ENCODE measurements around the gene ASL. TPM values are rescaled to one million over a fixed set of nuclear protein-coding genes. Genes with fewer than 3 reads are reported as not detected.
"Not testable (repeated sequence)": the region's sequence is repeated elsewhere in the genome, so short reads cannot be mapped to it uniquely, and the experiment has no call there.

ASL gene
- 15.8 TPM for polyA plus RNA-seq (2012; ENCODE audit: insufficient read depth, insufficient read length)

GRCh38 chr7:66075590-66076461 lies at the start of gene ASL:
TSS of gene ASL (plus strand) at chr7:66075819. CDS start at chr7:66076082, 263 bp downstream.
- peak within 1 kb of the TSS; percentile 68 for H3K4me3 ChIP-seq (ENCODE audit: low read length)
- DNase-seq (ENCODE audit: low read depth, low spot score), result peak; percentile 60

GRCh38 chr7:66028342-66028741 lies 47.3 kb upstream of the ASL start:
- H3K4me3 ChIP-seq (ENCODE audit: low read length); DNase-seq (ENCODE audit: low read depth, low spot score): not testable (repeated sequence)

GRCh38 chr7:66033471-66034385 lies 41.9 kb upstream of the ASL start:
- no peak overlapping the region for H3K4me3 ChIP-seq (ENCODE audit: low read length)

GRCh38 chr7:66034436-66035010 lies 41.1 kb upstream of the ASL start:
- peak; percentile 19 for DNase-seq (ENCODE audit: low read depth, low spot score)
- H3K4me3 ChIP-seq (ENCODE audit: low read length), result not testable (repeated sequence)

More at GRCh38 chr7:66033471-66034385, 41.9 kb upstream of the ASL start:
- no peak for DNase-seq (ENCODE audit: low read depth, low spot score)

- H3K4me3 ChIP-seq (ENCODE audit: low read length), result no peak overlapping the region
- DNase-seq (ENCODE audit: low read depth, low spot score), result no peak
Observed at GRCh38 chr7:66036382-66036781, 39.2 kb upstream of the ASL start.

GRCh38 chr7:66036788-66037187 lies 38.8 kb upstream of the ASL start:
- no peak for DNase-seq (ENCODE audit: low read depth, low spot score)
- H3K4me3 ChIP-seq (ENCODE audit: low read length), result no peak overlapping the region

GRCh38 chr7:66039094-66039670 lies 36.4 kb upstream of the ASL start:
- no peak overlapping the region for H3K4me3 ChIP-seq (ENCODE audit: low read length)
- no peak for DNase-seq (ENCODE audit: low read depth, low spot score)

- no peak overlapping the region for H3K4me3 ChIP-seq (ENCODE audit: low read length)
- no peak for DNase-seq (ENCODE audit: low read depth, low spot score)
Observed at GRCh38 chr7:66043681-66044497, 31.7 kb upstream of the ASL start.

- DNase-seq (ENCODE audit: low read depth, low spot score); H3K4me3 ChIP-seq (ENCODE audit: low read length): not testable (repeated sequence)
Observed at GRCh38 chr7:66044498-66044854, 31.1 kb upstream of the ASL start.

GRCh38 chr7:66047426-66047825 lies 28.2 kb upstream of the ASL start:
- no peak overlapping the region for H3K4me3 ChIP-seq (ENCODE audit: low read length)
- DNase-seq (ENCODE audit: low read depth, low spot score), result no peak

GRCh38 chr7:66049886-66050285 lies 25.7 kb upstream of the ASL start:
- H3K4me3 ChIP-seq (ENCODE audit: low read length); DNase-seq (ENCODE audit: low read depth, low spot score): not testable (repeated sequence)

- no peak overlapping the region for H3K4me3 ChIP-seq (ENCODE audit: low read length)
- no peak for DNase-seq (ENCODE audit: low read depth, low spot score)
Observed at GRCh38 chr7:66050337-66050957, 25.2 kb upstream of the ASL start.

- no peak overlapping the region for H3K4me3 ChIP-seq (ENCODE audit: low read length)
- no peak for DNase-seq (ENCODE audit: low read depth, low spot score)
Observed at GRCh38 chr7:66050990-66051448, 24.6 kb upstream of the ASL start.

GRCh38 chr7:66052447-66052846 lies 23.2 kb upstream of the ASL start:
- no peak overlapping the region for H3K4me3 ChIP-seq (ENCODE audit: low read length)
- no peak for DNase-seq (ENCODE audit: low read depth, low spot score)

GRCh38 chr7:66054063-66054462 lies 21.6 kb upstream of the ASL start:
- no peak for DNase-seq (ENCODE audit: low read depth, low spot score)
- no peak overlapping the region for H3K4me3 ChIP-seq (ENCODE audit: low read length)

- no peak for DNase-seq (ENCODE audit: low read depth, low spot score)
- H3K4me3 ChIP-seq (ENCODE audit: low read length), result no peak overlapping the region
Observed at GRCh38 chr7:66055321-66055956, 20.2 kb upstream of the ASL start.

GRCh38 chr7:66060796-66061195 lies 14.8 kb upstream of the ASL start:
- no peak for DNase-seq (ENCODE audit: low read depth, low spot score)
- H3K4me3 ChIP-seq (ENCODE audit: low read length), result no peak overlapping the region

All from Jurkat, Clone E6-1 (cell line).